KMS-11 (cell line): ENCODE measurements around the gene CHRDL1.

ENCODE experiments used
- H2AFZ ChIP-seq: fragments of 200-600 bp; sonication (generic); 2 replicates; pipeline ENCODE4 v1.6.1; 2016; ENCODE audit warnings: antibody characterized with exemption, mixed run types, low read depth
- H3K27ac ChIP-seq: fragments of 200-600 bp; sonication (generic); 2 replicates; pipeline ENCODE4 v1.6.1; 2016; ENCODE audit warnings: mild to moderate bottlenecking, mixed run types
- H3K27me3 ChIP-seq: fragments of 200-600 bp; sonication (generic); 2 replicates; pipeline ENCODE4 v1.6.1; 2017; ENCODE audit warnings: mild to moderate bottlenecking, low read depth, mixed run types, moderate library complexity; ENCODE audit not compliant: insufficient read depth
- H3K36me3 ChIP-seq: fragments of 200-600 bp; sonication (generic); 2 replicates; pipeline ENCODE4 v1.6.1; 2017; ENCODE audit warnings: mild to moderate bottlenecking, mixed run types; ENCODE audit not compliant: insufficient read depth
- H3K4me1 ChIP-seq: fragments of 200-600 bp; sonication (generic); 2 replicates; pipeline ENCODE4 v1.6.1; 2016; ENCODE audit warnings: mild to moderate bottlenecking, low read depth, mixed run types; ENCODE audit not compliant: poor library complexity, severe bottlenecking
- H3K4me2 ChIP-seq: fragments of 200-600 bp; sonication (generic); 2 replicates; pipeline ENCODE4 v1.7.0; 2016; ENCODE audit warnings: mild to moderate bottlenecking, mixed run types
- H3K4me3 ChIP-seq: fragments of 200-600 bp; sonication (generic); IDR thresholded peaks from 2 replicates; pipeline ENCODE4 v1.6.1; 2017; ENCODE audit warnings: low read depth, low read length, mixed read lengths; ENCODE audit not compliant: insufficient read depth
- H3K79me2 ChIP-seq: fragments of 200-600 bp; sonication (generic); 2 replicates; pipeline ENCODE4 v1.6.1; 2016; ENCODE audit warnings: low read depth, mixed run types; ENCODE audit not compliant: insufficient read depth
- H3K9ac ChIP-seq: fragments of 200-600 bp; sonication (generic); 2 replicates; pipeline ENCODE4 v1.6.1; 2016; ENCODE audit warnings: mild to moderate bottlenecking, mixed run types
- H4K20me1 ChIP-seq: fragments of 200-600 bp; sonication (generic); 2 replicates; pipeline ENCODE4 v1.6.1; 2016; ENCODE audit warnings: mild to moderate bottlenecking, mixed run types; ENCODE audit not compliant: insufficient read depth
- CTCF ChIP-seq: fragments of 200-600 bp; sonication (generic); conservative IDR thresholded peaks from 2 replicates; pipeline ENCODE4 v1.6.1; 2017; ENCODE audit warnings: low read depth, mild to moderate bottlenecking, antibody characterized with exemption, low read length, moderate library complexity, mixed read lengths

The CHRDL1 gene

GRCh38 chrX:110750526-110751189 lies 45.0 kb downstream of the CHRDL1 start:
- no peak overlapping the region for H3K27ac ChIP-seq
- H3K4me3 ChIP-seq, result no peak overlapping the region
- TF ChIP-seq CTCF, result no peak
- no peaks in the 10 kb centered on the region for H3K27me3 ChIP-seq
- no peaks in the 10 kb centered on the region for H3K36me3 ChIP-seq
- H3K9ac ChIP-seq, result no peak overlapping the region
- no peaks in the 10 kb centered on the region for H3K4me1 ChIP-seq
- no peak overlapping the region for H2AFZ ChIP-seq
- H3K4me2 ChIP-seq, result no peak overlapping the region
- H3K79me2 ChIP-seq, result no peaks in the 10 kb centered on the region
- no peaks in the 10 kb centered on the region for H4K20me1 ChIP-seq

DNA sequence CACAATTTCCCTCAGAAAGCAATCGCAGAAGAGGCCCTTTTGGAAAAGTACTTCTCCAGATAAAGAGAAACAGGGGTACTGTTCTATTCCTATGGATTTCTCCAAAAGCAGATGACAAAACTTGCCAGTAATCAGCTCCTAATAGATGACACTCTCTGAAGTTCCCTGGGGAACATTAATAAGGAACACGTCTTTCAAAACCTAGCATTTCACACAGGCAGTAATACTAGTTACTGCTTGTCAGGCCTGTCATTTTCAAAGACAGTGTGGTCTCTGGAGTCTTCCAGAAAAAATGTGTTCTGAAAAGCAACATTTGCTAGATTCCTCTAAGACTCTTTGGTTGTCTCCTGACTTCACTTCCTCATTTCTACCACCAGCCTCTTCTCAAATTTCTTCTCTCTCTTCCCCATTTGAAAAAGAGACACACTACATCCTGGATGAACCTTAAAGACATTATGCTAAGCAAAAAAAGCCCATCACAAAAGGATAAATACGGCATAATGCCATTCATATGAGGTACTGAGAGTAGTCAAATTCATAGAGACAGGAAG lies 47.3 kb downstream of the CHRDL1 start:
- Histone ChIP-seq H3K9ac (no peak overlapping the region), H3K4me3 (no peak overlapping the region), H3K4me2 (no peak overlapping the region), H3K79me2 (no peaks in the 10 kb centered on the region), H4K20me1 (no peaks in the 10 kb centered on the region), H3K4me1 (no peaks in the 10 kb centered on the region), H2AFZ (no peak overlapping the region), H3K27ac (no peak overlapping the region), H3K27me3 (no peaks in the 10 kb centered on the region), H3K36me3 (no peaks in the 10 kb centered on the region)
- TF ChIP-seq CTCF, result no peak

DNA sequence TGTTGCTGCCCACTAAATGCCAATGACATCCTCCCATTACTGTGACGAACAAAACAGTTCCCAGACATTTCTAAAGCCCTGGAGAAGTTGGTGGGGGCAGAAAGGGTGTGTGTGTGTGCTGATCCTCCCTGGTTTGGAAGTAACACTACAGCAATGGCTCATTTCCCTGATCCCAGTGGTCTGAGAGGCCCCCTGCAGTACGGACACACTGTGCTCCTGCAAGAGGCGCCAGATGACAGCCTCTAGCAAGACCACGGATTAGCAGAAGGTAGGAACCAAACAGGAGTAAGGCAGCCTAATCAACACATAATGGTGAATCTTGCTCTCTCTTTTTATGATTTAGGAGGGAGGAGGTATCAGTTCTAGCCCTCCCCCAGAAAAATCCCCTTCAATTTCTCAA lies 49.6 kb downstream of the CHRDL1 start:
- Histone ChIP-seq H2AFZ (no peak overlapping the region), H3K4me3 (no peak overlapping the region), H3K27ac (no peak overlapping the region), H3K36me3 (no peaks in the 10 kb centered on the region), H3K4me2 (no peak overlapping the region), H3K9ac (no peak overlapping the region), H3K79me2 (no peaks in the 10 kb centered on the region), H3K27me3 (no peaks in the 10 kb centered on the region), H3K4me1 (no peaks in the 10 kb centered on the region), H4K20me1 (no peaks in the 10 kb centered on the region)
- no peak for TF ChIP-seq CTCF

DNA sequence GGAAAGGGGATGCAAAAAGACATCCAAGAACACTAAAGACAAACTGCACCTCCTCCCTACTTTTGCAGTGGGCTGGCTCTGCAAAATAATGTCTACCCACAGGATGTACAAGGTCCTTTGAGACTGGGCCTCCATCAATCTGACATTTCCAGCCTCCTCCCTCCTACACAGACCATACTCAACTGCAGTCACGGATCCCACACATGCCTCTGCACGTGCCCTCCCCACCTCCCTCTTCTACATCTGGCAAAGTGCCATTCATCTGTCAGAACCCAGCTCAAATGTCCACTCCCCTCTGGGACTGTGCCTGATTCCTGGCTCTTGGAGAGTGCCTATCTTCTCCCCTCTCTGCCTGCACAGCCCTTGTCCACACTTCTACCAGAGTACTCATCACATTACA lies 50.3 kb downstream of the CHRDL1 start:
- Histone ChIP-seq H3K9ac (no peak overlapping the region), H4K20me1 (no peaks in the 10 kb centered on the region), H3K27me3 (no peaks in the 10 kb centered on the region), H3K27ac (no peak overlapping the region), H3K4me1 (no peaks in the 10 kb centered on the region), H2AFZ (no peak overlapping the region), H3K4me3 (no peak overlapping the region), H3K36me3 (no peaks in the 10 kb centered on the region), H3K79me2 (no peaks in the 10 kb centered on the region), H3K4me2 (no peak overlapping the region)
- no peak for TF ChIP-seq CTCF
